IMR-90 (cell line): ENCODE data around the gene PCDHA8.

Experiments
- CTCF ChIP-seq: conservative IDR thresholded peaks from 2 replicates; pipeline ENCODE4 v1.5.1; 2012; ENCODE audit warnings: mild to moderate bottlenecking, low read depth, low read length, improper control_type of control experiment
- POLR2A ChIP-seq: IDR thresholded peaks from 2 replicates; pipeline ENCODE4 v1.6.1; 2012; ENCODE audit warnings: mild to moderate bottlenecking, low read depth, low read length
- RAD21 ChIP-seq: IDR thresholded peaks from 2 replicates; pipeline ENCODE4 v1.6.1; 2012; ENCODE audit warnings: low read length, improper control_type of control experiment
- USF2 ChIP-seq: fragments of 150-350 bp; IDR thresholded peaks from 2 replicates; pipeline ENCODE4 v1.6.1; 2017; ENCODE audit warnings: mild to moderate bottlenecking, antibody characterized with exemption, low read length, low read depth

GRCh38 chr5:140857177-140857986 lies 16.4 kb downstream of the PCDHA8 start:
- TF ChIP-seq CTCF: no peak
- TF ChIP-seq USF2: no peak
- no peak for TF ChIP-seq RAD21
- no peak for TF ChIP-seq POLR2A
